SU-DHL-6 (cell line): ENCODE data around the gene ATG12.

Experiments used
- EZH2phosphoT487 ChIP-seq: fragments of 200-600 bp; sonication (generic), shearing (Covaris generic); conservative IDR thresholded peaks from 2 replicates; pipeline ENCODE4 v1.6.1; 2018; ENCODE audit warnings: mild to moderate bottlenecking, antibody characterized with exemption, low read length, moderate library complexity, mixed read lengths
- TF ChIP-seq, protein P1 (sequence below): fragments of 200-600 bp; sonication (generic); IDR thresholded peaks from one replicate; pipeline ENCODE4 v1.5.1; 2017; ENCODE audit warnings: antibody characterized with exemption, mild to moderate bottlenecking, low read length, moderate library complexity; ENCODE audit not compliant: insufficient read depth, poor library complexity, severe bottlenecking

DNA sequence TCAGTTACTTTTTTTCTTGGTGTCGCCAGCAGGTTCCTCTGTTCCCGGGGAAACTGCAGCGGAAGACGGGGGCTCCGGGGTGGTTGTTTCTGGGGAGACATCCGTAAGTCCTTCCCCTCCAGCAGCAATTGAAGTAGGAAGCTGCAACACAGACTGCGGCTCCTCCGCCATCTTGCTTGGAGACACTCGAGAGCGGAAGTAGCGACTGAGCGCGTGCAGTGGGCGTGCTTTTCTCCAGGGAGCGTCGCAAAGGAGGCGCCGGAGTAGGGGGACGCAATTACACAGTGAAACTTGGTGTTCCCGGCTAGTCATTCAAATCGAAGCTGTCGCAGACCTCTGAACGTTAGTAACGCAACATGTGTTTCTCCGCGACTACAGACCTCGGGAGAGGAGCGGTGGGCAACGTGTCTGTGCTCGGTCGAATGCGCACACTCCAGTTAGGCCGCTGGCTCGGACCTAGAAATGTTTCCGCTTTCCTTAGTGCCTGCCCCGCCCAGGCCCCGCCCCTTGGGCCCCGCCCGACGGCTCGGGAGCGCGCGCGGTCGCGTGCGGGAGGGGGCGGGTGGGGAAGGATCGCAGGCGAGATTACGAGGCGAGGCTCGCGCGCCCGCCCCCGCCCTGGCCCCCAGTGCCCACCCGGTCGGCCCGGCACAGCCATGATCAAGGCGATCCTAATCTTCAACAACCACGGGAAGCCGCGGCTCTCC, at the start of gene ATG12, which contains the start of gene AP3S1:
- TF ChIP-seq, protein P1, sequence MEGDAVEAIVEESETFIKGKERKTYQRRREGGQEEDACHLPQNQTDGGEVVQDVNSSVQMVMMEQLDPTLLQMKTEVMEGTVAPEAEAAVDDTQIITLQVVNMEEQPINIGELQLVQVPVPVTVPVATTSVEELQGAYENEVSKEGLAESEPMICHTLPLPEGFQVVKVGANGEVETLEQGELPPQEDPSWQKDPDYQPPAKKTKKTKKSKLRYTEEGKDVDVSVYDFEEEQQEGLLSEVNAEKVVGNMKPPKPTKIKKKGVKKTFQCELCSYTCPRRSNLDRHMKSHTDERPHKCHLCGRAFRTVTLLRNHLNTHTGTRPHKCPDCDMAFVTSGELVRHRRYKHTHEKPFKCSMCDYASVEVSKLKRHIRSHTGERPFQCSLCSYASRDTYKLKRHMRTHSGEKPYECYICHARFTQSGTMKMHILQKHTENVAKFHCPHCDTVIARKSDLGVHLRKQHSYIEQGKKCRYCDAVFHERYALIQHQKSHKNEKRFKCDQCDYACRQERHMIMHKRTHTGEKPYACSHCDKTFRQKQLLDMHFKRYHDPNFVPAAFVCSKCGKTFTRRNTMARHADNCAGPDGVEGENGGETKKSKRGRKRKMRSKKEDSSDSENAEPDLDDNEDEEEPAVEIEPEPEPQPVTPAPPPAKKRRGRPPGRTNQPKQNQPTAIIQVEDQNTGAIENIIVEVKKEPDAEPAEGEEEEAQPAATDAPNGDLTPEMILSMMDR: no peak
- no peak for TF ChIP-seq EZH2phosphoT487
